GM18858 (cell line): ENCODE data around the gene FOXL2NB.

Experiments used
- ATAC-seq: cut with Tn5 transposase; IDR thresholded peaks from one replicate; pipeline ENCODE4 v1.9.1; 2021; ENCODE audit not compliant: unreplicated experiment

Gene FOXL2NB

DNA sequence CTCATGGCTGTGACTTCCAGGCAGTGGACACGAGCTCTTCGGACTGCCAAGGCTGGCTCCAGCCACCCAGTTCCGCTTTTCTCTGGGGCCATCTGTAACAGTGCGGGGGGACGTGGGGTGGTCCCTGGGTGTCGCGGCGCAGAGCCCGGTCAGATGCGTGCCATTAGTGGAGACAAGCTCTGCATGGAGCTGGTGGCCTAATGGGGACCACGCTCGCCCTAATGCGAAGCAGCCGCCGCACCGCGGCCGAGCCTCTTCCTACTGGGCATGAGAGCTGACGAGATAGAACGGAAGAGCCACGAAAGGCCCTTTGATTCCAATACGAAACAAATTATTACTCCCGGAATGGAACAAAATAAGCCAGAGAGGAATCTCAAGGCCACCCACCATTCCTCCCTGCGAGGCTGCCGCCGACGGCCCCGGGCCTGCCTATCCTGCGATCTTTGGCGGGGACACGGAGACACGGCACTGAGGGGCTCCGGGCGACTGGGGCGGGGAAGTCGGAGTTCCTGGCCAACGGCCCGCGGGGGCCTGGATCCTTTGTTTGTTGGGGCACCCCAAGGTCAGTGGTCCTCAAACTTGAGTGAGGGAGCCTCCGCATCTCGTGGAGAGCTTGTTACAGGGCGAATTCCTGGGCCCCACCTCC lies 18.2 kb upstream of the FOXL2NB start:
- no peak for ATAC-seq

DNA sequence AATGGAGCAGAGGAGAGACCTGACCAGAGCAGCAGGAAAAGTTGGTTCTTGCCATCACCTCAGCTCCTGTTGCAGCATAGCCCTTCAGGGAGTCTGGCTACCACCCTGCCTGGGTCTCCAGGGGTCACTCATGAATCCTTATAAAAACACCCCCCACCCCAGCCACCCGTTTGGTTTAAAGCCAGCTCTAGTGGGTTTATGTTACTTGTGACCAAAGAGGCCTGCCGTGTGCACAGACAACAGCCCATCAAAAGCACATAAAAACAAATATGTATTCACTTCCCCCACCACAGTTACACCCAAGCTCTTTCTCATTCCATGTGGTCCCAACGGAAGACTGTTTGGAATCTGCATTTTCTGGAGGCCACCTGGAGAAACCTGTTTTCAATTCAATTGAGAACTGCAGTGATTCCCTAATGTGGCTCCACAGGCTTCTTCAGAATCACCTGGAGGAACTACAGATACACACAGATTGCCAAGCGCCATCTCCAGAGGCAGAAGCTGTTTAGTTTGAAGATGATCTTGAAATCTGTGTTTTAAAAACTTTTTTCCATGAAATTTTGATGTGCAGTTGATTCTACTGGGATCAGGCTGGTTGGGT lies 13.8 kb upstream of the FOXL2NB start:
- no peak for ATAC-seq

- ATAC-seq, result no peak
Measured at GRCh38 chr3:138933981-138934691, 12.9 kb upstream of the FOXL2NB start.

GRCh38 chr3:138935505-138935862 lies 11.5 kb upstream of the FOXL2NB start:
- no peak for ATAC-seq

- ATAC-seq, result no peak
Measured at GRCh38 chr3:138935863-138936740, 10.9 kb upstream of the FOXL2NB start.

- ATAC-seq, result no peak
Measured at GRCh38 chr3:138936741-138937689, 10.0 kb upstream of the FOXL2NB start.

DNA sequence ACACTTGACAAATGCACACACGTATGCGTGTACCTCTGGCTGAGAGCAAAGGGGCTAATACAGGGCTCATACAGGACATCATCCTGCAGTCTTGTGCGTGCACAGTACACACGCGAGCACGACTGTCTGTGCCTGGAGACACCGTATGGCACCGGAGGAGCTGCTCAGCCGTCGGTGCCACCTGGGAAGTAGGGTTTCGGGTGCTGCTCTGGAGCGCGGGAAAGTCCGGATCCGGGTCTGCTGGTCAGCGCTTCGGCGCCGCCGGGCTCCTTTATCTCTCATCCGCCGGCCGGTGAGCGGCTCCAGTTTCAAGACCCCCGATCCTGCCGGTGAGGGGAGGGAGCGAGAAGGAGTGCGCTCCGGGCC lies 9.3 kb upstream of the FOXL2NB start:
- ATAC-seq, result no peak

GRCh38 chr3:138938056-138938876 lies 8.8 kb upstream of the FOXL2NB start:
- no peak for ATAC-seq

DNA sequence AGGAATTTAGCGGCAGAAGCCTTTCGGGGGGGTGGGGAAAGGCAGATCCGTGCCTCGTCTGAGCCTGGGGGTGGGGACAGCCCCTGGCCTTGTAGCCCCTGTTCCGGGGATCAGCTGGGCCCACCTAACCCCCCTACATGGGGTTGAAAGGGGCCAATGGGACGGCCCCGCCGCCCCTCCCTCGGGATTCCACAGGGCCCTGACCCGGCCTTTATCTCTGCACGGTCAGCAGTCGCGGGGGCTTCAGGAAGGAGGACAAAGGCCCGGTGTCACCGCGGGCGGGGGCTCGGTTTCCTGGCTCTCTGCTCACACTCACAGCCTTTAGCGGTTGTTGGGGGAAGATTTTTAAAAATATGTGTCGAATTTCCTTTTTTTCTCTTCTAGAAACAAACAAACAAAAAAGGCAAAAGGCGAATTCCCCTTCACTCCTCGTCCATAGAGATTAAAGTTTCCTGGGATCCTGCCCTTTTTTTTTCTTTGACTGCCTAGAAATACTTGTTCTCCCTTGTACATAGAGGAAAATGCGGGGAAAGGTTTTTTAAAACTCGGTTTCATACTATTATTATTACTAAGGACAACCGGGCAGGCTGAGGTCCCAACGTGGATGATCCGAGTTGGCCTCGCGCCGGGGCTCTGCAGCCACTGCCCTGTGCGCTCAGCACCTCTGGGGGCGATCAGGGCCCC lies 8.0 kb upstream of the FOXL2NB start:
- ATAC-seq, result no peak

DNA sequence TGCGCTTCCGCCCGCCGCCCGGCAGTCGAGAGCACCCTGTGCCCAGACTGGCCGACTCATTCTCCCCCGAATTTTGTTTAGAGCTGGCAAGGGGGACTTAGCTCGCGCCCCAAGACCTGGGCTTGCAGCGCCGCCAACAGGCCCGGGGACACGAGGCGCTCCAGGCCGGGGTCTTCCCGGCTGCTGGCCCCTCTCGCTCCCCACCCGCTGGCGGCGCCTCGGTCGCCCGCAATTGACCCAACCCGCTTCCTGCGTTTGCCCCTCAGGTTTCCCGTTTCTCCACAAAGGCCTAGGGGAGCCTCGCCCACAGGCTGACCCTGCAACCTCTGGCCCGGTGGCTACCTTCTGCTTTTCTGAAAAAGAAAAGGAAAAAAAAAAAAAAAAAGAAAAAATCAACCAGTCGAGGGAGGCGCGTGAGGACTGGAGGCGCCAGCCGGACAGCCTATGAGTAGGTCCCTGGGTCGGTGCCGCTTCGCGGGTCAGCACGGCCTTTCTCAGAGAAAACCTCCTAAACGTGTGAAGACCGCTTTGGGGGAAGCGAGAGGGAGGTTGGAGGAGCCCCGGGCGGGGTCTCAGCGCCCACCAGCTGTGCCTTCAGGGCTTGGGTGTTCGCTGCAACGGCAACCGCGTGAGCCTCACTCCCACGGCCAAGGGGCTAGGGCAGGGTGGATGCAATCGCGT lies 7.3 kb upstream of the FOXL2NB start:
- ATAC-seq, result no peak

DNA sequence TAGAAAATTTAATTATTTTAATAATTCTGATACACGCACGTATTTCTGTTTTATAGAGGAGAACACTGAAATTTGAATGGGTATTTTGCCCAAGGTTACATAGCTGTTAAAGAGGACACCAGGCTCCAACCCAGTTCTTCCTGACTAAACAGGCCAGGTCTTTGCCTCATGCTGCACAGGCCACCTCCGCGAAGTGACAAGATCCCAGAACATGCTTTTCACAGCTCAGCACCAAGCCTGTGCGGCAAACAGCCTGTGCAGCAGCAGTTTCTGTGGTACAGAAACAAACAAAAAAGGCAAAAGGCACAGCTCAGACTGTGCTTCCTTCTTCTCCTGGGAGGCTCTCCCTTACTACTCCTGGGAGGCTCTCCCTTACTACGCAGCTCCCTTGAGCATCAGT lies 6.6 kb upstream of the FOXL2NB start:
- ATAC-seq, result no peak

DNA sequence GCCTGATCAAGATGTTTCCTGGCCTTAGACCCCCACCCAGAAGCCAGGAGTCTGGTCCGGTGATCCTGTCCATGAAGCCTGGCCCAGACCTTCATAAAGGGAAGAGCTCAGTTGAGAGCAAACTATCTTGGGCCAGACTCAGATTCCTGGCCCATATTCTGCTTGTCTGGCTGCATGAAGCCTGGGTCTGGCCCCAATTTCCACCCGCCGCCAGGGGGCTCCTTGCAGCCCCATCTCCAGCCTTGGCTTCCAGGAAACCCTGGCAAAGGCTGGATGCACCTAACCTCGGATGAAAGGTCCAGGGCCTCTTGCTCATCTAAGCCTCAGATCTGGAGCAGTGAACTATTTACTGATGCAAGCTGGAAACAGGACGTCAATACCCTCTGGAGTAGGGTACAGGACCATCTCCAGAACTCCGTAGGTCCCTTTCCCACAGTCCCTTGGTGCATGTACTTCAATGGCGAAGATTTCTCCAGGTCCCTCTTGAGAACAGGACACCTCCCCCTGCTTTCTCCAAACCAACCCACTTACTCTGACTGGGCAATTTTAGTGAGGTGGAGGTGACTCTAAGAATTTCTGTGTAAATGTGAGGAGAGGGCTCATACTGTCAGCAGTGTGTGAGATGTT lies 5.6 kb upstream of the FOXL2NB start:
- ATAC-seq, result no peak

GRCh38 chr3:138942271-138942670 lies 4.7 kb upstream of the FOXL2NB start:
- no peak for ATAC-seq

DNA sequence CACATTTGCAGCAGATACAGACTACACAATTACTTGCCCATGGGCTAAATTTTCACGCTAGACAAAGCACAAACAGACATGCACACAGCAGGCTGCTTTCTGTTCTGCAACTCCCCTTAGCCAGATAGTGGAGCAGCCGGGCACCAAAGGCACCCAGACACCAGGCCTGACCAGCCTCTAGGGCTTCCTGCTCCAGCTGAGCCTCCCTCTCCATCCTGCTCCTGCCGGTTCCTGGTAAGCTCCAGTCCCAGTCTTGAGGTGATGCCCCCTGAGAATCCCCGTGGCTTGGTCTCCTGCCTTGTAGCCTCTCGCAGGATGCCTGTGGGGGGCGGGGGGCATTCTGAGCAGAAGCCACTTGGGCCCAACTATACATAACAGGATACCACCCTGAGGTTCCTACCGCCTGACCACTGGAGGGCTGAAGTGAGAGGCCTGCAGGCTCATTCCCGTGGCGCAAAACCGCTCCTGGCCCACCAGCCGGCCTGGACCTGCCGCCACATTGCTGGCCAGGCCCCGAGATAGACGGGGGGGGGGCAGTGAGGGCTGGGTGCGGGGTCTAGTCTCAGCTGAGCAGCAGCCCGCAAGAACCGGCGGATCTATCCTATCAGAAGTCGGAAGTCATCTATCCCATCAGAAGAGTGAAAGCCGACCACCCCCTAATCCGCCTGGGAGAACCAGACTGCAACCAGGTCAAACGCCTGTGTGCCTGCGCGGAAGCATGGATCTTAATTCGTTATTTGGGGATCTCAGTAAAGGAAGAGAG lies 4.0 kb upstream of the FOXL2NB start:
- ATAC-seq, result no peak

GRCh38 chr3:138943724-138944653 lies 3.0 kb upstream of the FOXL2NB start:
- ATAC-seq, result no peak

GRCh38 chr3:138944654-138944928 lies 2.4 kb upstream of the FOXL2NB start:
- no peak for ATAC-seq
